ENCODE measurements around the gene OTOG.

OTOG gene

GRCh38 chr11:17591293-17591692 is 44.2 kb downstream of the OTOG start:
- no peak for FAIRE-seq

GRCh38 chr11:17593466-17594245 is 46.6 kb downstream of the OTOG start:
- FAIRE-seq: no peak

GRCh38 chr11:17594686-17595192 is 47.7 kb downstream of the OTOG start:
- no peak for FAIRE-seq

- FAIRE-seq: no peak
Measured at GRCh38 chr11:17595526-17596309, 48.7 kb downstream of the OTOG start.

GRCh38 chr11:17596310-17596669 is 49.2 kb downstream of the OTOG start:
- no peak for FAIRE-seq

- no peak for FAIRE-seq
Measured at GRCh38 chr11:17596711-17597110, 49.7 kb downstream of the OTOG start.

GRCh38 chr11:17597770-17598169 is 50.7 kb downstream of the OTOG start:
- no peak for FAIRE-seq

GRCh38 chr11:17598700-17599459 is 51.8 kb downstream of the OTOG start:
- no peak for FAIRE-seq

- no peak for FAIRE-seq
Measured at GRCh38 chr11:17599460-17599925, 52.4 kb downstream of the OTOG start.

GRCh38 chr11:17600316-17601255 is 53.5 kb downstream of the OTOG start:
- no peak for FAIRE-seq

- FAIRE-seq: no peak
Measured at GRCh38 chr11:17601256-17601671, 54.2 kb downstream of the OTOG start.

GRCh38 chr11:17601676-17602075 is 54.6 kb downstream of the OTOG start:
- no peak for FAIRE-seq

- FAIRE-seq: no peak
Measured at GRCh38 chr11:17602105-17603001, 55.3 kb downstream of the OTOG start.

- FAIRE-seq: no peak
Measured at GRCh38 chr11:17603056-17603825, 56.2 kb downstream of the OTOG start.

GRCh38 chr11:17604201-17604914 is 57.3 kb downstream of the OTOG start:
- FAIRE-seq: no peak

- no peak for FAIRE-seq
Measured at GRCh38 chr11:17604915-17605233, 57.8 kb downstream of the OTOG start.

GRCh38 chr11:17605651-17606122 is 58.6 kb downstream of the OTOG start:
- FAIRE-seq: no peak

- FAIRE-seq: no peak
Measured at GRCh38 chr11:17606233-17607082, 59.4 kb downstream of the OTOG start.

GRCh38 chr11:17607083-17607429 is 60.0 kb downstream of the OTOG start:
- FAIRE-seq: no peak
